Lower leg skin (tissue), 3 donors: ENCODE measurements around the gene TWSG1.

Source experiments
- CTCF ChIP-seq, 3 donors: fragments of 450-650 bp; IDR thresholded peaks; one replicate each; pipeline ENCODE4 v1.5.1; 2016; ENCODE audit warnings: antibody characterized with exemption in 3 of 3, mild to moderate bottlenecking in 3 of 3, moderate library complexity in 2 of 3
- POLR2A ChIP-seq, 2 donors: fragments of 450-650 bp; IDR thresholded peaks; one replicate each; pipeline ENCODE4 v1.6.1; 2016 to 2017; ENCODE audit warnings: antibody characterized with exemption in 2 of 2, mild to moderate bottlenecking in 1 of 2, moderate library complexity in 1 of 2

- TF ChIP-seq POLR2A (IDR thresholded peaks at IDR 0.05) (no peak), CTCF (IDR thresholded peaks at IDR 0.05) (no peak)
These were observed 93.7 kb downstream of the TWSG1 start for GRCh38 chr18:9428301-9428706.
